ENCODE data around the gene GCLC.

Gene GCLC

DNA sequence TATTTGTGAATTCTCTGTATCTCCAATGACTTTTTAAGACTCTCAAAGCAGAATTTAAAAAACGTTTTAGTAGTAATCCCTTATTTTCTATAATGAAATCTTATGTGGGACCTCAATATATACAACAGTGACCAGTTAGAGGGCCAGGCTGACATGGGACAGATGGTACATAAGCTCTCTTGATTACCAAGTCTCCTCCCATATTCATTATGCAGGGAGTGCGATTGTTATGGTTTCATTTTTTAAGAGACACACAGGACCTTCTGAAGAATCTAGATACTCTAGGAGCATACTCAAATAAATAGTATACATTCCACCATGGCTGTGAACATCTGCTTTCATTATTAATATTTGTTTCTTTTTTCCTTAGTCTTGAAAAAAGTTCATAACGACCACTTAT lies 43.5 kb downstream of the GCLC start:
- no peak for TF ChIP-seq EZH2phosphoT487 (IDR thresholded peaks at IDR 0.05; ENCODE audit: low read depth)
- TF ChIP-seq, protein P1, sequence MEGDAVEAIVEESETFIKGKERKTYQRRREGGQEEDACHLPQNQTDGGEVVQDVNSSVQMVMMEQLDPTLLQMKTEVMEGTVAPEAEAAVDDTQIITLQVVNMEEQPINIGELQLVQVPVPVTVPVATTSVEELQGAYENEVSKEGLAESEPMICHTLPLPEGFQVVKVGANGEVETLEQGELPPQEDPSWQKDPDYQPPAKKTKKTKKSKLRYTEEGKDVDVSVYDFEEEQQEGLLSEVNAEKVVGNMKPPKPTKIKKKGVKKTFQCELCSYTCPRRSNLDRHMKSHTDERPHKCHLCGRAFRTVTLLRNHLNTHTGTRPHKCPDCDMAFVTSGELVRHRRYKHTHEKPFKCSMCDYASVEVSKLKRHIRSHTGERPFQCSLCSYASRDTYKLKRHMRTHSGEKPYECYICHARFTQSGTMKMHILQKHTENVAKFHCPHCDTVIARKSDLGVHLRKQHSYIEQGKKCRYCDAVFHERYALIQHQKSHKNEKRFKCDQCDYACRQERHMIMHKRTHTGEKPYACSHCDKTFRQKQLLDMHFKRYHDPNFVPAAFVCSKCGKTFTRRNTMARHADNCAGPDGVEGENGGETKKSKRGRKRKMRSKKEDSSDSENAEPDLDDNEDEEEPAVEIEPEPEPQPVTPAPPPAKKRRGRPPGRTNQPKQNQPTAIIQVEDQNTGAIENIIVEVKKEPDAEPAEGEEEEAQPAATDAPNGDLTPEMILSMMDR (IDR thresholded peaks at IDR 0.05; ENCODE audit: low read depth, low read length) = no peak

DNA sequence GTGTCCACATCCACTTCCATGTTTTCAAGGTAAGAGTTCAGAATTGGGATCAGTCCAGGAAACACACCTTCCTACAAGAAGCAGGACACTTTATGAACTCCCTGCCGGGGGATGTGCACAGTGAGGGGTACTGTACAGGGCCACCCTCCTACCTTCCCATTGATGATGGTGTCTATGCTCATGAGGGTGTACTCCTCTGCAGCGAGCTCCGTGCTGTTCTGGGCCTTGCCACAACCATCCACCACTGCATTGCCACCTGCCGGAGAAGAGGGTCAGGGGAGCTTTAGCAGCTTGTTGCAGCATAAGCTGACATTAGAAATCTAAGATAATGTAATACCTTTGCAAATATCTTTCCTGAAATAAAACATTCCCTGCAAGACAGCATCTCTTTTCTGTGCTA lies 44.8 kb downstream of the GCLC start:
- Histone ChIP-seq H3K79me2 (ENCODE audit: low read length) (no peaks in the 10 kb centered on the region), H2AFZ (ENCODE audit: low read depth, low read length) (no peak overlapping the region), H3K4me2 (ENCODE audit: low read length) (no peak overlapping the region), H3K9ac (ENCODE audit: low read length) (no peak overlapping the region), H4K20me1 (ENCODE audit: insufficient read depth, low read length) (no peaks in the 10 kb centered on the region), H3K9me3 (ENCODE audit: insufficient read depth, low read length) (no peaks in the 10 kb centered on the region), H3K27ac (ENCODE audit: low read length) (no peak overlapping the region), H3K27me3 (ENCODE audit: low read depth, low read length) (no peaks in the 10 kb centered on the region), H3K4me1 (ENCODE audit: low read length) (peaks cover 9% of the 10 kb centered on the region), H3K4me3 (ENCODE audit: low read length) (no peak overlapping the region), H3K36me3 (replicated peaks; ENCODE audit: low read depth, low read length) (peaks cover 23% of the 10 kb centered on the region)
- TF ChIP-seq, protein P1 (IDR thresholded peaks at IDR 0.05; ENCODE audit: low read depth, low read length) = no peak
- TF ChIP-seq EZH2phosphoT487 (IDR thresholded peaks at IDR 0.05; ENCODE audit: low read depth) = no peak

More for the DNA sequence above, 43.5 kb downstream of the GCLC start:
- Histone ChIP-seq H3K9ac (ENCODE audit: low read length) (no peak overlapping the region), H3K4me1 (ENCODE audit: low read length) (peaks cover 9% of the 10 kb centered on the region), H3K36me3 (replicated peaks; ENCODE audit: low read depth, low read length) (peaks cover 31% of the 10 kb centered on the region), H3K27me3 (ENCODE audit: low read depth, low read length) (no peaks in the 10 kb centered on the region), H3K79me2 (ENCODE audit: low read length) (no peaks in the 10 kb centered on the region), H2AFZ (ENCODE audit: low read depth, low read length) (no peak overlapping the region), H3K27ac (ENCODE audit: low read length) (no peak overlapping the region), H3K4me3 (ENCODE audit: low read length) (no peak overlapping the region), H3K4me2 (ENCODE audit: low read length) (no peak overlapping the region), H4K20me1 (ENCODE audit: insufficient read depth, low read length) (no peaks in the 10 kb centered on the region), H3K9me3 (ENCODE audit: insufficient read depth, low read length) (no peaks in the 10 kb centered on the region)

- Histone ChIP-seq H3K79me2 (ENCODE audit: low read length) (no peaks in the 10 kb centered on the region), H3K36me3 (replicated peaks; ENCODE audit: low read depth, low read length) (peaks cover 17% of the 10 kb centered on the region), H4K20me1 (ENCODE audit: insufficient read depth, low read length) (no peaks in the 10 kb centered on the region), H3K4me3 (ENCODE audit: low read length) (no peak overlapping the region), H3K9ac (ENCODE audit: low read length) (no peak overlapping the region), H3K4me1 (ENCODE audit: low read length) (no peaks in the 10 kb centered on the region), H3K27me3 (ENCODE audit: low read depth, low read length) (no peaks in the 10 kb centered on the region), H2AFZ (ENCODE audit: low read depth, low read length) (no peak overlapping the region), H3K9me3 (ENCODE audit: insufficient read depth, low read length) (no peaks in the 10 kb centered on the region), H3K4me2 (ENCODE audit: low read length) (no peak overlapping the region), H3K27ac (ENCODE audit: low read length) (no peak overlapping the region)
- TF ChIP-seq EZH2phosphoT487 (IDR thresholded peaks at IDR 0.05; ENCODE audit: low read depth) = no peak
- TF ChIP-seq, protein P1 (IDR thresholded peaks at IDR 0.05; ENCODE audit: low read depth, low read length) = no peak
These were observed 45.8 kb downstream of the GCLC start for GRCh38 chr6:53499094-53499493.

DNA sequence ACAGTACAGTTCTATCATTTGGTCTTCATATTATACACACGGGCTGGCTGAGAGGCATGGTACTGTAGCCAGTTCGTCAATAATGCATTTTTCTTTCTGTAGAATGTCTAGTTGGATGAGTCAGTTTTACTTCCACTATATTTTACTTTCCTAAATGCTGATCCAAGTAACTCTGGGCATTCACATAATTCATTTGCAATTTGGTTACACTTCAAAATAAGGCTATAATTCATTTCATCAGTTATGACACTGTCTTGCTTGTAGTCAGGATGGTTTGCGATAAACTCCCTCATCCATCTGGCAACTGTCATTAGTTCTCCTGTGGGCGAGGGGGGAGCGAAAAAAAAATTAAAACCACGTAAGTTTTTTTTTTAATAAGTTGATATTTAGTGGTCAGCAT lies 46.3 kb downstream of the GCLC start:
- TF ChIP-seq, protein P1 (IDR thresholded peaks at IDR 0.05; ENCODE audit: low read depth, low read length) = no peak
- no peak for TF ChIP-seq EZH2phosphoT487 (IDR thresholded peaks at IDR 0.05; ENCODE audit: low read depth)
- peaks cover 2% of the 10 kb centered on the region for H3K4me1 ChIP-seq (ENCODE audit: low read length)
- no peak overlapping the region for H3K4me2 ChIP-seq (ENCODE audit: low read length)

More for the DNA sequence above, 46.3 kb downstream of the GCLC start:
- Histone ChIP-seq H3K36me3 (replicated peaks; ENCODE audit: low read depth, low read length) (peaks cover 14% of the 10 kb centered on the region), H3K9ac (ENCODE audit: low read length) (no peak overlapping the region), H4K20me1 (ENCODE audit: insufficient read depth, low read length) (no peaks in the 10 kb centered on the region), H3K4me3 (ENCODE audit: low read length) (no peak overlapping the region), H3K27ac (ENCODE audit: low read length) (no peak overlapping the region), H3K9me3 (ENCODE audit: insufficient read depth, low read length) (no peaks in the 10 kb centered on the region), H3K79me2 (ENCODE audit: low read length) (no peaks in the 10 kb centered on the region), H2AFZ (ENCODE audit: low read depth, low read length) (no peak overlapping the region), H3K27me3 (ENCODE audit: low read depth, low read length) (no peaks in the 10 kb centered on the region)
